Cardiac fibroblast (primary cell): Measurements from ENCODE around the gene SLC26A4.
"Not testable (repeated sequence)": the region's sequence is repeated elsewhere in the genome, so short reads cannot be mapped to it uniquely, and the experiment has no call there.

Experiments
- DNase-seq, 2 donors: peaks; one replicate each; pipeline versions ENCODE4 v3.0.0 to v3.0.0-alpha.2; 2010; ENCODE audit warnings: low read depth in 2 of 2
- H3K4me3 ChIP-seq, 2 donors: replicated peaks in 1 of 2; 1 replicate in 1 of 2; 2 replicates in 1 of 2; pipeline ENCODE4 v1.5.1; 2011; ENCODE audit warnings: low read depth in 2 of 2, low read length in 2 of 2, mild to moderate bottlenecking in 2 of 2, moderate library complexity in 1 of 2
- CTCF ChIP-seq: IDR thresholded peaks from one replicate; pipeline ENCODE4 v1.5.1; 2011; ENCODE audit warnings: low read depth, mild to moderate bottlenecking, low read length, inconsistent platforms

SLC26A4 gene

DNA sequence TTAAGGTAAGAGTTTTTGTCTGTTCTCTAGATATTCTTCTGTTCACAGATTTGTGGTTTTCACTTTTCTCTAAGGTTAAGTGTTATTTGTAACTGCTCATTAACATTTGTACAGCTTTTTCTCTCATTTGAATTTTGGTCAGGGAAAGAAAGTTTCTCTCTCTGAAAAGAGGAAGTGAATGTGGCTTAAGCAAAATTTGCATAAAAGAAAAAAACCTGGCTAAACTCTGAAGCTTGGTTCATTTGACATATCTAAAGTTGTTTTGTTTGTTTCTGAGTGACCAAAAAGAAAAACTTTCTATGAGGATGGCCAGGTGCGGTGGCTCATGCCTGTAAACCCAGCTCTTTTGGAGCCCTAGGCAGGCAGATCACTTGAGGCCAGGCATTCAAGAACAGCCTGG is 22.0 kb upstream of the SLC26A4 start:
- no peak overlapping the region for H3K4me3 ChIP-seq
- TF ChIP-seq CTCF, result no peak
- no peak for DNase-seq

DNA sequence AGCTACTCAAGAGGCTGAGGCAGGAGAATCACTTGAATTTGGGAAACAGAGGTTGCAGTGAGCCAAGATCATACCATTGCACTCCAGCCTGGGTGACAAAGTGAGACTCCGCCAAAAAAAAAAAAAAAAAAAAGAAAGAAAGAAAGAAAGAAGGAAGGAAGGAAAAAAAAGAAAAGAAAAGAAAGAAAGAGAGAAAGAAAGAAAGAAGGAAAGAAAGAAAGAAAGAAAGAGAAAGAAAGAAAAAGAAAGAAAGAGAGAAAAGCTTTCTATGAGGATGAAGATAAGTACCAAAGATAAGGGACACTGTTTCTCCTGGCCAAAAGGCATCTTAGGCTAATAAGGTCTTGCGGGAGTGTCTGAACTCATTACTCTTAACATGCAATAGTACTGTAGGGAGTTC is 21.6 kb upstream of the SLC26A4 start:
- not testable (repeated sequence) for DNase-seq, H3K4me3 ChIP-seq

DNA sequence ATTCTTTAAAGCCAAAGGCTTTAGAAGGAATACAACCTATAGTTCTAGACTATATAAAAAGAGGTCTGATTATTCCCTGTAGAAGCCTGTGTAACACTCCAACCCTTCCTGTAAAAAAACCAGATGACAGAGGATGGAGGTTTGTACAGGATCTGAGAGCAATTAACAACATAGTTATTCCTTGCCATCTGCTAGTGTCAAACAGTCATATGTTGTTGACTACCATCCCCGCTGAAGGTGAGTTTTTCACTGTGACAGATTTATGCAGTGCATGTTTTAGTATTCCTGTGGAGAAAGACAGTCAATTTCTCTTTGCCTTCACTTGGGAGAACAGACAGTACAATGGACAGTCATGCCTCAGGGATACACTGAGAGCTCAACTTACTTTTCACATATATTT is 19.0 kb upstream of the SLC26A4 start:
- no peak for DNase-seq
- TF ChIP-seq CTCF, result no peak
- H3K4me3 ChIP-seq, result no peak overlapping the region

GRCh38 chr7:107642501-107642900 is 18.1 kb upstream of the SLC26A4 start:
- DNase-seq, result no peak
- TF ChIP-seq CTCF, result no peak
- no peak overlapping the region for H3K4me3 ChIP-seq

- peak; percentile 37 for TF ChIP-seq CTCF
- H3K4me3 ChIP-seq, result no peak overlapping the region
- DNase-seq, result peak; percentile 49 to 78
These were observed 17.2 kb upstream of the SLC26A4 start for GRCh38 chr7:107643407-107643806.

GRCh38 chr7:107643938-107644308 is 16.7 kb upstream of the SLC26A4 start:
- TF ChIP-seq CTCF, result no peak
- DNase-seq, result no peak
- H3K4me3 ChIP-seq, result no peak overlapping the region

DNA sequence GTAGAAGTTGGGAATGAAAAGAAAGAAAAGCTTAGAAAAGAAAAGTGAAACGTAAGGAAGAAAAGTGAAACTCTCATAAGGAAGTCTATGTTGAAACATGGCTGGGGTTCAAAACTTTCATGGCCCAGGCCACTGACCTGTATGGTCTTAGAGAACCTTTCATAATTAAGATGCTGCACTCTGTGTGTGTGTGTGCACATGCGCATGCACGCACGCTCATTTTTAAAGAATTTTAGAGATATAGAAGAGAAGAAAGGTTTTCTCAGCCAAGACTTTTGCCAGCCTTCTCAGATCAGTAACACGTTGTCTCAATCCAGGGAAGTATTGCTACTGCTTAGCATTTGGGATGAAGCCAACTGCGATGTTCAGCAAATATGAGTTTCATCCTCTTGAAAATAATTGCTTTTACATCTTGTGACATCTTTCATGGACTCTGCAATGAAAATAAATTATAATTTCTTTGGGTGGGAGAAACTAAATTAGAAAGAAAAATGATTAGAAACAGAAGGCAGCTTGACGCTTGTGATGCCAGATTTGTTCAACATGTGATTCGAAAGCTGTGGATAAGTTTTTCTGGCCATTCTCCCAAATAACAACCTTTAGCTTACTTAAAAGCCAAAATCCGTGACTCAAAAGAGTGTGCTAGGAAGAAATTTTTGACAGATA is 16.2 kb upstream of the SLC26A4 start:
- DNase-seq, result peak; percentile 26 to 70
- H3K4me3 ChIP-seq, result no peak overlapping the region
- TF ChIP-seq CTCF, result no peak
